ENCODE results near the gene ZNF397.

The ZNF397 gene

DNA sequence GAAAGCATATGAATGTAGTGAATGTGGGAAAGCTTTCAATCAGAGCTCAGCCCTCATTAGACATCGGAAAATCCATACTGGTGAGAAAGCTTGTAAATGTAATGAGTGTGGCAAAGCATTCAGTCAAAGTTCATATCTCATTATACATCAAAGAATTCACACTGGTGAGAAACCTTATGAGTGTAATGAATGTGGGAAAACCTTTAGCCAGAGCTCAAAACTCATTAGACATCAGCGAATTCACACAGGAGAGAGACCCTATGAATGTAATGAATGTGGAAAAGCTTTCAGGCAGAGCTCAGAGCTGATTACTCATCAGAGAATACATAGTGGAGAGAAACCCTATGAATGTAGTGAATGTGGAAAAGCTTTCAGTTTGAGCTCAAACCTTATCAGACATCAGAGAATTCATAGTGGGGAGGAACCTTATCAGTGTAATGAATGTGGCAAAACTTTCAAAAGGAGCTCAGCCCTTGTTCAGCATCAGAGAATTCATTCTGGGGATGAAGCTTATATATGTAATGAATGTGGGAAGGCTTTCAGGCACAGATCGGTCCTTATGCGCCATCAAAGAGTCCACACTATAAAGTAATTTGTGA lies 5.0 kb downstream of the ZNF397 start:
- DNase-seq: no peak

GRCh38 chr18:35246831-35247230 lies 6.0 kb downstream of the ZNF397 start:
- DNase-seq: no peak

DNA sequence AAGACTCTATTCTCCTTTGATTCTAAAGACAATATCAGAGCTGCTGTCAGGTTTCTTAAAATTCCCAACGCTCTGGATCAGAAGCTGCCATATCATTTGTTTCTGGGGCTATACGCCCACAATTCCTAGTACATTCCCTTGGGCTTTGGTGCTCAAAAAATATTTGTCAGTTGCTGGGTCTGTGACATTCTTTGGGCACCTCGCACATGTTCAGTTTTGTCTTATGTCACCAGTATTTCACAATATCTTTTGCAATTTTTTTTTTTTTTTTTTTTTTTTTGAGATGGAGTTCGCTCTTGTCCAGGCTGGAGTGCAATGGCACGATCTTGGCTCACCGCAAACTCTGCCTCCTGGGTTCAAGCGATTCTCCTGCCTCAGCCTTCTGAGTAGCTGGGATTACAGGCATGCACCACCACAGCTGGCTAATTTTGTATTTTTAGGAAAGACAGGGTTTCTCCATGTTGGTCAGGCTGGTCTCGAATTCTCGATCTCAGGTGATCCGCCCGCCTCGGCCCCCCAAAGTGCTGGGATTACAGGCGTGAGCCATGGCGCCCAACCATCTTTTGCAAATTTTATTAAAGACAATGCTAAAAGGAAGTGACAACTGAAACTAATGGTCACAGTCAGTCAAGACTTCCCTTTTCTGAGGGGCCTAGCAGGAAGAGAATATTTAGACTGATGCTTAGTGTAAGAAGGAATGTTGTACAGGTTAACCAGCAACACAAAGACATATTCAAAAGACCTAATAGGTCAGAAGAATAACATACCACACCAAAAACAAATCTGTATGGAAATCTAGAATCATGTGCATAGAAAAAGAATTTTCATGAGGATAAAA lies 6.8 kb downstream of the ZNF397 start:
- no peak for DNase-seq

DNA sequence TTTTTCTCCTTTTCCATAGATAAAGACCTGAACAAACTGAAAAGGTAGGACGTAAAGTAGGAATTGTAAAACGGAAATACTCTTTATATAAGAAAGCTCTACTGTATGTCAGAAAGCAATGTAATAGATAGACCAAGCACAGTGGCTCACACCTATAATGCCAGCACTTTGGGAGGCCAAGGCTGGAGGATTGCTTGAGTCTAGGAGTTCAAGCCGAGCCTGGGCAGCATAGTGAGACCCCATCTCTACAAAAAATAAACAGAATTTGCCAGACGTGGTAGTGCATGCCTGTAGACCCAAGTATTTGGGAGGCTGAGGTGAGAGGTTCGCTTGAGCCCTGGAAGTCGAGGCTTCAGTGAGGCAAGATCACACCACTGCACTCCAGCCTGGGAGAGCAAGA lies 7.6 kb downstream of the ZNF397 start:
- no peak for DNase-seq

GRCh38 chr18:35252466-35252865 lies 11.6 kb downstream of the ZNF397 start:
- no peak for DNase-seq

- DNase-seq: no peak
Observed at GRCh38 chr18:35253655-35254287, 12.9 kb downstream of the ZNF397 start.

DNA sequence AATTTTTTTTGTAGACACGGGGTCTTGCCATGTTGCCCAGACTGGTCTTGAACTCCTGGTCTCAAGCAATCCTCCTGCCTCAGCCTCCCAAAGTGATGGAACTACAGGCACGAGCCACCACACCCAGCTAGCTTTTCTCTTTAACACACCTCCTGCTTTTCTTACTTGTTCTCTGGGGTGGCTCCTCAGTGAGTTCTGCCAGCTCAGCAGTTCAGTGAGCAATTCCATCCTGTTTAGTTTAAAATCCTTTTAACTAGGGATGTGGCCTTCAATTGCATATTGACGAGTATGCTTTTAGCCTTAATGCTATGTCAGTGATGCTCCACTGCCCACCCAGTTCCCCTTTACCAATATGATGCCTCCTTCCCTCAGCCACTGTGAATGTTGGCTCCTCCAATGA lies 16.1 kb downstream of the ZNF397 start:
- no peak for DNase-seq

DNA sequence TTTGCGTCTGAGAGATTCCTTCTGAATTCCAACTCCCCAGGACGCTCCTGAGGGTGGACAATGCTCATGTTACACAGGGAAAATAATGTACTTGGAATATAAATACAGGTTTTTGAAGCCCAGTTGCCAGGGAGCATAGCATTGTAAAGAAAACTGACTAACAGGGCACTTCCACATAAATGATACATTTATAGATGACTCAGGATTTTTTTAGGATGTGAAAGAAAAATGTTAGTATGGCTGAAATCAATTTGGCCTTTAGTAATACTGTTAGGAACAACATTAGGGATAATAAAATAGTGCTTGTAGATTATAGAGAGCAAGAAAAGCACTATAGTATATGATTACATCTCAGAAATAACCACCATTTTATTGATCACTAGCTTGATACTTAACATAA lies 23.6 kb downstream of the ZNF397 start:
- no peak for DNase-seq

DNA sequence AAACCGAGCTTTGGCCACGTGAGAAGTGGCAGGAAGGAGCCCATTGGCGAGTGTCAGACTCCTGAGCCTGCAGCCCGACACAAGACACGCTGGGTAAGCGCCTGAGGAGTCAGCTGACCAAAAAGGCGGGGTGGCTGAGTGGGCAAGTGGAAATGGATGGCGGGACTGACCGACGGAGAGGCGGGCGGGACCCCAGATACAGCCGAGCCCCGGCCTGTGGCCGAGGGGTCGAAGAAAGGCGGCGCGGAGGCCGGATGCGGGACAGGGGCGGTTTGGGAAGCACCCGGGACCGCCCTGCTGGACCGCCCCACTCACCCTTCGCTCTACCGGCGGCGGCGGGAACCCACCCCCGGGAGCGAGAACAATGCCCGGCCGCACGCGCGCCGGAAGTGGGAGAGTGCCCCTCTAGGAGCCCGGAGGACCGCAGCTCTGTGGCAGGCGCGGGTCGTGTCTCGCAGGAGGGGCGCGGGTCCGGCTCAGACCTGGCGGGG lies 26.4 kb downstream of the ZNF397 start:
- DNase-seq: peak in 55 of 56 donors; percentile 30 to 91 (median 78)

GRCh38 chr18:35267809-35268208 lies 27.0 kb downstream of the ZNF397 start:
- peak in 3 of 56 donors; percentile 19 to 48 (median 23) for DNase-seq

GRCh38 chr18:35268821-35269220 lies 28.0 kb downstream of the ZNF397 start:
- no peak for DNase-seq

DNA sequence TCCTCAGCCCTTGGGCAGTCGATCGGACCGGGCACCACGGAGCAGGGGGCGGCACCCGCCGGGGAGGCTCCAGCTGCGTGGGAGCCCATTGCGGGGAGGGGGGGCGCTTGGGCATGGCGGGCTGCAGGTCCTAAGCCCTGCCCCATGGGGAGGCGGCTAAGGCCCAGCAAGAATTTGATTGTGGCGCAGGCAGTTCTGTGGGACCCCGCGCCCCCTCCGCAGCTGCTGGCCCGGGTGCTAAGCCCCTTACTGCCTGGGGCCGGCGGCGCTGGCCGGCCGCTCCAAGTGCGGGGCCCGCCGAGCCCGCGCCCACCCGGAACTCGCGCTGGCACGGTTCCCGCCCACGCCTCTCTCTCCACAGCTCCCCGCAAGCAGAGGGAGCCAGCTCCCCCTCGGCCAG lies 30.8 kb downstream of the ZNF397 start:
- no peak for DNase-seq

DNA sequence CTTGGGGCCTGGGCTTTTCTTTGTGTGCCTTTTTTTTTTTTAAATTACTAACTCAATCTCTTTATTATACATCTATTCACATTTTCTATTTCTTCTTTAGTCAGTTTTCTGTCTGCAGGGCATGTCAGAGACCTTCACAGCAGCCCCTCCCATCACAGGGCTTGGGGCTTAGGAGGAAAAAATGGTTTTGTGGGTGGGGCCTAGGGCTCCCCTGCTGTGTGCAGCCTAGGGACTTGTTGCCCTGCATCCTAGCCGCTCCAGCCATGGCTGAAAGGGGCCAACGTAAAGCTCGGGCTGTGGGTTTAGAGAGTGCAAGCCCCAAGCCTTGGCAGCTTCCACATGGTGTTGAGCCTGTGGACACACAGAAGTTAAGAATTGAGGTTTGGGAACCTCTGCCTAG lies 35.4 kb downstream of the ZNF397 start:
- DNase-seq: no peak

- DNase-seq: no peak
Observed at GRCh38 chr18:35277633-35278032, 36.8 kb downstream of the ZNF397 start.

DNA sequence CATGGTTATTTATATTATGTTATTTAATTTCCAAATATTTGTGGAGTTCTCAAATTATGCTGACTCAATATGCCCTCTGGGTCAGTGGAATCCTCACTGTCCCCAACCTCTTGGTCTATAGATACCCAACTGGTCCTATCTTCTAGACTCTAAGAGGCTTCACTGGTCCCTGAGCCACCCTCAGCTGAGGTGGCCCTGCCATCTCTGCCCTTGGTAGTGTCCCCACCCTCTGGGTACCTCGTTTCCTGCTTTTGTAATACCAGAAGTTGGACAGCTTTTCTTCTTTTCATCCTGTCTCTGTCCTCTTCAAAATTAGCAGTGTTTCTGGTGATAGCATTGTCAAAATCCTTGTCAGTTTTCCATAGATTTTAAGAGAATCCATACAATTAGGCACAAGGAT lies 37.3 kb downstream of the ZNF397 start:
- DNase-seq: no peak

GRCh38 chr18:35278969-35279368 lies 38.1 kb downstream of the ZNF397 start:
- DNase-seq: no peak

DNA sequence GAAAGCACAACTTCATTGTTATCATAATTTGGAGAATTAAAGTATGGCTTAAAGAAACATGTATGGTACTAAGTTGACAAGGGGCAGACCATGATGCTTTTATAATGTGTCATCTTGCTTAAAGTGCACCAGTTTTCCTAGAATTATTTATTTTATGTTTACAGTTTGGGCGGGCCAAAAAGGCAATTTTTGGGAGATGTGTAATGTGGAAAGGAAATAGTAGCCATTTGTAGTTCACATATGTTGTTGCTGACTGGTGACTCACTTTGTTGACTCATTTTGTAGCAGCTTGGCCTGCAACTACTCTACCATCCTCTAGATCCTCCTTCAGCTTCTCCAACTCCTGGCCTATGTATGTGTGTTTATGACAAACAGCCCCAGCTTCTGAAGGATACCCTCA lies 41.5 kb downstream of the ZNF397 start:
- DNase-seq: no peak

DNA sequence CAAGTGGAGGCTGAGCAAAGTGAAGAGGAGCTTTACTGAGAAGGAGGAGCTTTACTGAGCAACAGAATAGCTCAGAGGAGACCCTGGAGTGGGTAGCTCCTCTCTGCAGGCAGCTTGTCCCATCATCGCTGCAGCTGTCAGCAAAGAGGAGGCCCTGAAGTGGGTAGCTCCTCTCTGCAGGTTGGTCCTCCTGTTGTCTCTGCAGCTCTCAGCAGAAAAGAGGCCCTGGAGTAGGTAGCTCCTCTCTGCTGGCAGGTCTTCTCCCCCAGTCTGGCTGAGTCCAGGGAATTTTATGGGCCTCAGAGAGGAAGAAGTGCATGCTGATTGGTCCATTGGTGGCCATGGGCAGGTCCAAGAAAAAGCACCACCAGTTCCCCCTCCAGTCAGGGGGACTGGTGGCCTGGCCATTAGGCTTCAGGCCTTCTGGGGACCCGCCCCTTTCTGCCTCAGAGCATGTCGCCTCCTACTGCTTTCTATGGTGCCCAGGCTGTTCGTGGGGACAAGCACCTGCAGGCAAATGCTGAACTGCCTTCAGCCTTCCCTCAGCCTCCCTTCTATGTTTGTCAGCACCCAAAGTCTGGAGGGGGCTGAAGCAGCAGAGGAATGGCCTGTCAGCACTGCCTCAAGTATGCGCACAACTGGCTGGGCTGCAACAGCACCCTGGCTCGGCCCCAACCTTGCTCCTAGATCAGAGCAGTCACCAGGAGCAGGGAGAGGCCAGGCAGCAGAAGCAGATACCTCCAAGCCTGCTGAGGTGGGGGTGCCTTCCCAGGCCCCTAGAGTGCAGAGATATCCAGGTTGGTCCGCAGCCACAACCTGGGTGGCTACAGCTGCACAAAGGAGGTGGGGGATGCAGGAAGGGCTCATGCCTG lies 43.3 kb downstream of the ZNF397 start:
- no peak for DNase-seq

DNA sequence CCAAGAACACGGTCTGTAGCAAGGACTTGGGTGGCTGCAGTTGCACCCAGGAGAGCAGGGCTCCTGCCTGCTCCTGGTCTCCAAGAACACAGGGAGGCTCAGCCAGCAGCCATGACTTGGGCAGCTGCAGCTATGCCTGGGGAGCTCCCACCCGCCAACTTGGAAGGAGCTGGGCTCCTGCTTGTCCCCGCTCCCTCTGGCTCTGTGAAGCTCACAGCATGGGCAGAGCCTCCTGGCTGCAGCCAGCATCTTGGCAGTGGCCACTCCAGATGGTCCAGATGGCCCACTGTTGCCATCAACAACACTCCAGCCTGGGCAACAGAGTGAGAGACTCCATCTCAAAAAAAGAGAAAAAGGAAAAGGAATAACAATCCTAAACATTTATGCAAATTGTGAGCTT lies 44.0 kb downstream of the ZNF397 start:
- no peak for DNase-seq

- no peak for DNase-seq
Observed at GRCh38 chr18:35289293-35289692, 48.5 kb downstream of the ZNF397 start.

DNA sequence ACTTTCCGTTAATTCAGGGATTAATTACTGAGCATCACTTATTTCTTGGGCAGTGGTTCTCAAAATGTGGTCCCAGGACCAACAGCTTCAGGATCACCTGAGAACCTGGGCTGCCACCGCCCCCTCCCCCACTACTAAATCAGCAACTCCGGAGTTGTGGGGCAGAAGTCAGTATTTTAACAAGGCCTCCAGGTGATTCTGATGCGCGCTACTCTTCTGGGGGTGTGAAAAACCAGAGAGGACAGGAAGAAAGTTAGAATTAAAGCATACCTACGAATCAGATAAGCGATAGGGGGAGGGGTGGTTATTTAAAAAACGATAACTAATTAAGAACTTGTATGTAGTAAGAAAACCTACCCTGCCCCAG lies 48.9 kb downstream of the ZNF397 start:
- peak in 13 of 56 donors; percentile 6 to 66 (median 37) for DNase-seq

Measured in nucleus accumbens (tissue), 56 donors.